ENCODE measurements around the gene PSMC5. TPM values are rescaled to one million over a fixed set of nuclear protein-coding genes. Genes with fewer than 3 reads are reported as not detected.

Gene PSMC5
- total and polyA plus RNA-seq, 9 of the 15 experiments (the other 6 are each of a cell fraction or from before 2014, with no cell fraction given) = 89.2 to 393 (median 161) TPM

- TF ChIP-seq MGA (IDR thresholded peaks at IDR 0.05) = peak; percentile 100
- TF ChIP-seq PTBP1 (IDR thresholded peaks at IDR 0.05; ENCODE audit: low read depth, low read length) = peak; percentile 68; the same call in 1 of the 2 replicates
- TF ChIP-seq ETS2 (tag; IDR thresholded peaks at IDR 0.05; ENCODE audit: borderline replicate concordance, poor library complexity, severe bottlenecking) = no peak
- TF ChIP-seq, protein P1, sequence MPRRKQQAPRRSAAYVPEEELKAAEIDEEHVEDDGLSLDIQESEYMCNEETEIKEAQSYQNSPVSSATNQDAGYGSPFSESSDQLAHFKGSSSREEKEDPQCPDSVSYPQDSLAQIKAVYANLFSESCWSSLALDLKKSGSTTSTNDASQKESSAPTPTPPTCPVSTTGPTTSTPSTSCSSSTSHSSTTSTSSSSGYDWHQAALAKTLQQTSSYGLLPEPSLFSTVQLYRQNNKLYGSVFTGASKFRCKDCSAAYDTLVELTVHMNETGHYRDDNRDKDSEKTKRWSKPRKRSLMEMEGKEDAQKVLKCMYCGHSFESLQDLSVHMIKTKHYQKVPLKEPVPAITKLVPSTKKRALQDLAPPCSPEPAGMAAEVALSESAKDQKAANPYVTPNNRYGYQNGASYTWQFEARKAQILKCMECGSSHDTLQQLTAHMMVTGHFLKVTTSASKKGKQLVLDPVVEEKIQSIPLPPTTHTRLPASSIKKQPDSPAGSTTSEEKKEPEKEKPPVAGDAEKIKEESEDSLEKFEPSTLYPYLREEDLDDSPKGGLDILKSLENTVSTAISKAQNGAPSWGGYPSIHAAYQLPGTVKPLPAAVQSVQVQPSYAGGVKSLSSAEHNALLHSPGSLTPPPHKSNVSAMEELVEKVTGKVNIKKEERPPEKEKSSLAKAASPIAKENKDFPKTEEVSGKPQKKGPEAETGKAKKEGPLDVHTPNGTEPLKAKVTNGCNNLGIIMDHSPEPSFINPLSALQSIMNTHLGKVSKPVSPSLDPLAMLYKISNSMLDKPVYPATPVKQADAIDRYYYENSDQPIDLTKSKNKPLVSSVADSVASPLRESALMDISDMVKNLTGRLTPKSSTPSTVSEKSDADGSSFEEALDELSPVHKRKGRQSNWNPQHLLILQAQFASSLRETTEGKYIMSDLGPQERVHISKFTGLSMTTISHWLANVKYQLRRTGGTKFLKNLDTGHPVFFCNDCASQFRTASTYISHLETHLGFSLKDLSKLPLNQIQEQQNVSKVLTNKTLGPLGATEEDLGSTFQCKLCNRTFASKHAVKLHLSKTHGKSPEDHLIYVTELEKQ (CRISPR knock-in tag; IDR thresholded peaks at IDR 0.05) = peak; percentile 75
- TF ChIP-seq GABPB1 (CRISPR knock-in tag; IDR thresholded peaks at IDR 0.05) = peak; percentile 69
- peak; percentile 54; the same call in 1 of the 2 replicates for TF ChIP-seq MTF1 (CRISPR knock-in tag; IDR thresholded peaks at IDR 0.05; ENCODE audit: borderline replicate concordance)
- TF ChIP-seq BRD4 (IDR thresholded peaks at IDR 0.05) = peak; percentile 86
- TF ChIP-seq PRPF4 (IDR thresholded peaks at IDR 0.05; ENCODE audit: insufficient read depth, low read depth, low read length, poor library complexity, severe bottlenecking) = peak; percentile 56
- TF ChIP-seq MEIS2 (IDR thresholded peaks at IDR 0.05; ENCODE audit: partially characterized antibody) = no peak
- TF ChIP-seq, protein P2, sequence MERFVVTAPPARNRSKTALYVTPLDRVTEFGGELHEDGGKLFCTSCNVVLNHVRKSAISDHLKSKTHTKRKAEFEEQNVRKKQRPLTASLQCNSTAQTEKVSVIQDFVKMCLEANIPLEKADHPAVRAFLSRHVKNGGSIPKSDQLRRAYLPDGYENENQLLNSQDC (CRISPR knock-in tag; IDR thresholded peaks at IDR 0.05) = no peak
- peak; percentile 49; the same call in 1 of the 2 replicates for TF ChIP-seq ZBTB17 (CRISPR knock-in tag; IDR thresholded peaks at IDR 0.05)
Observed at GRCh38 chr17:63848834-63849689, 21.8 kb downstream of the PSMC5 start (continued).

Measured in K562 (cell line).